NB4 (cell line): ENCODE measurements around the gene OR3A3.

Source experiments
- POLR2A ChIP-seq: IDR thresholded peaks from 2 replicates; pipeline ENCODE4 v1.6.1; 2011; ENCODE audit warnings: mild to moderate bottlenecking; ENCODE audit not compliant: insufficient read length; ENCODE audit errors: extremely low read depth
- TF ChIP-seq, protein P1 (sequence below): IDR thresholded peaks from one replicate; pipeline ENCODE4 v1.5.1; 2012; ENCODE audit warnings: low read depth, low read length

DNA sequence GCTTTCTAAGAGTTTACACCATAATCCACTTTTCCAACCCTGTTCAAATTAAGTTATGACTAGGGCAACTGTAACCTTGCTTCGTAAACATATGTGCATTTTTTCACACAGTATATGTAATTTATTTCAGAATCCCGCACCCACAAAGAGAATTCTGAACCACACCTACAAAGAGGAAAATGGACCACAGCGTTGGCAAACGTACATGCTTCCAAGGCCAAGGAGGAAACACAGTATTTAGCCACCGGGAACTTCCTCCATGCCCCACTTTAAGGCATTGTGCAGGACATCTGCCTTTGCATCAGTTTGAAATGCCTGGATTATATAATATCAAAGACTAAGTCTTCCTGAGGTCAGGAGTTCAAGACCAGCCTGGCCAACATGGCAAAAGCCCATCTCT is 58.4 kb downstream of the OR3A3 start:
- TF ChIP-seq, protein P1, sequence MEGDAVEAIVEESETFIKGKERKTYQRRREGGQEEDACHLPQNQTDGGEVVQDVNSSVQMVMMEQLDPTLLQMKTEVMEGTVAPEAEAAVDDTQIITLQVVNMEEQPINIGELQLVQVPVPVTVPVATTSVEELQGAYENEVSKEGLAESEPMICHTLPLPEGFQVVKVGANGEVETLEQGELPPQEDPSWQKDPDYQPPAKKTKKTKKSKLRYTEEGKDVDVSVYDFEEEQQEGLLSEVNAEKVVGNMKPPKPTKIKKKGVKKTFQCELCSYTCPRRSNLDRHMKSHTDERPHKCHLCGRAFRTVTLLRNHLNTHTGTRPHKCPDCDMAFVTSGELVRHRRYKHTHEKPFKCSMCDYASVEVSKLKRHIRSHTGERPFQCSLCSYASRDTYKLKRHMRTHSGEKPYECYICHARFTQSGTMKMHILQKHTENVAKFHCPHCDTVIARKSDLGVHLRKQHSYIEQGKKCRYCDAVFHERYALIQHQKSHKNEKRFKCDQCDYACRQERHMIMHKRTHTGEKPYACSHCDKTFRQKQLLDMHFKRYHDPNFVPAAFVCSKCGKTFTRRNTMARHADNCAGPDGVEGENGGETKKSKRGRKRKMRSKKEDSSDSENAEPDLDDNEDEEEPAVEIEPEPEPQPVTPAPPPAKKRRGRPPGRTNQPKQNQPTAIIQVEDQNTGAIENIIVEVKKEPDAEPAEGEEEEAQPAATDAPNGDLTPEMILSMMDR: no peak
- TF ChIP-seq POLR2A: no peak
